NB4 (cell line): ENCODE data around the gene NTNG2.

ENCODE experiments used
- CTCF ChIP-seq: IDR thresholded peaks from one replicate; pipeline ENCODE4 v1.5.1; 2012; ENCODE audit warnings: low read depth, low read length
- MAX ChIP-seq: IDR thresholded peaks from 2 replicates; pipeline ENCODE4 v1.6.1; 2011; ENCODE audit warnings: low read depth, low read length
- MYC ChIP-seq: IDR thresholded peaks from 2 replicates; pipeline ENCODE4 v1.6.1; 2011; ENCODE audit warnings: low read depth, low read length
- POLR2A ChIP-seq: IDR thresholded peaks from 2 replicates; pipeline ENCODE4 v1.6.1; 2011; ENCODE audit warnings: mild to moderate bottlenecking; ENCODE audit not compliant: insufficient read length; ENCODE audit errors: extremely low read depth

GRCh38 chr9:132230605-132231004 is 68.7 kb downstream of the NTNG2 start:
- TF ChIP-seq CTCF (no peak), POLR2A (no peak), MYC (no peak), MAX (no peak)
